GM12892 (cell line): ENCODE results near the gene KCNA2.

Experiments used
- POLR2A ChIP-seq: IDR thresholded peaks from 2 replicates; pipeline ENCODE4 v1.6.1; 2011; ENCODE audit warnings: low read depth, low read length, control low read depth
- POLR2AphosphoS5 ChIP-seq: IDR thresholded peaks from 2 replicates; pipeline ENCODE4 v1.6.1; 2011; ENCODE audit warnings: low read depth, low read length, control low read depth

- TF ChIP-seq POLR2A (no peak), POLR2AphosphoS5 (no peak)
Observed at GRCh38 chr1:110591956-110592355, 14.2 kb downstream of the KCNA2 start.
